Erythroblast (primary cell): Measurements from ENCODE around the gene GABRP.

Source experiments
- GATA1 ChIP-seq: IDR thresholded peaks from 2 replicates; pipeline ENCODE4 v1.6.1; 2011; ENCODE audit warnings: low read depth, mild to moderate bottlenecking, control low read depth, low read length, moderate library complexity
- POLR2A ChIP-seq: IDR thresholded peaks from 2 replicates; pipeline ENCODE4 v1.6.1; 2011; ENCODE audit warnings: mild to moderate bottlenecking, low read length

DNA sequence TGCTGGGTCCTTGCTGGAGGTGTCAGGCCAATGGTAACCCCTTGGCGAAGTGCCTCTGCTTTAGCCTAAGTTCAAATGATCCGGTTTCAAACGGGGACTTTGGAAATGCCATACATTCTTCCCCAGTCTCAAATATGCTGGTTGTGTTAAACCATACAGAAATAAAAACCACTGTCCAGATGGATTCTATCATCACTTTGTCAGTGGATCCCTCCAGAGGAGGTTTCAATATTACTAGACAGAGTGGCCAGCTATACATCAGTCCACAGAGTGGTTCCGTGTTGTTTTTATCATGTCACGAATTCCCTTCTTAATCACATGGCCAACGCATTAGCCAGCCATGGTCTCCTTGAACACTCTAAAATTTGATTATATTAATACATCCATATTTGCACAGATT is 71.0 kb downstream of the GABRP start:
- no peak for TF ChIP-seq POLR2A
- TF ChIP-seq GATA1: no peak
